ENCODE measurements around the gene DDX41.

DDX41 gene

DNA sequence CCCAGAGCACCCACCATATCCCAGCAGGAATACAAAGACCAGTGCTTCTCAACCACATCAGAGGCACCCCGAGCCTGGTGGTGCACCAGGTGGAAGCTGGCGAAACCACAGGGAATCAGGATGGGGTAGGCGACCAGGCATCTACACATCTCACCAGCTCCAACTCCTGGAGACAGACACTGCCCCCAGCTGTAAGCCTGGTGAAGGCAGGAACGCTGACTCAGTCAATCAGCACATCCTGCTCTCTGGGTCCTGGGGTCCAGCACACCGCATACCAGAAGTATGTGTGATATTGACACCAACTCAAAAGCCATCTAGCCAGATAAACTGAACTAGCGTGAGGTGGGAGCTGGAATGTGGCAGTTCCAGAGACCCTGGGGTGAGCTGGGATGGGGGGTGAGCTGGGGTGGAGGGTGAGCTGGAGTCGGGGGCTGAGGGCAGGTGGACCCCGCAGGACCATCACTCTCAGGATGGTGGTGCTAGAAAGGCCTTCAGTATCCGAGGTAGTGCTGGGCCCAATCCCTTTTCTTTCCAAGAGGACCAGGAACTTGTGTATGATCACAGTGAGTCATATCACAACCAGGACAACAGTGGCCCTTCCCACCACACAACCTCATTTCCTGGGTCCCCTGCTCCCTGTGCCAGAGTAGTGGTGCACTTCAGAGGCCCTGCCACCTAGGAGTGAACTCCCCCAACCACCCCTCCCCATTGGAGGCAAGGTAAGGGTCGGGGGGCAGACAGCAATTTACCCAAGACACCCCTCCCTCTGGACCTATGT lies 45.8 kb downstream of the DDX41 start:
- H3K27me3 ChIP-seq, result no peaks in the 10 kb centered on the region
- H3K4me1 ChIP-seq, result peaks cover 13% of the 10 kb centered on the region
- TF ChIP-seq, protein P1, sequence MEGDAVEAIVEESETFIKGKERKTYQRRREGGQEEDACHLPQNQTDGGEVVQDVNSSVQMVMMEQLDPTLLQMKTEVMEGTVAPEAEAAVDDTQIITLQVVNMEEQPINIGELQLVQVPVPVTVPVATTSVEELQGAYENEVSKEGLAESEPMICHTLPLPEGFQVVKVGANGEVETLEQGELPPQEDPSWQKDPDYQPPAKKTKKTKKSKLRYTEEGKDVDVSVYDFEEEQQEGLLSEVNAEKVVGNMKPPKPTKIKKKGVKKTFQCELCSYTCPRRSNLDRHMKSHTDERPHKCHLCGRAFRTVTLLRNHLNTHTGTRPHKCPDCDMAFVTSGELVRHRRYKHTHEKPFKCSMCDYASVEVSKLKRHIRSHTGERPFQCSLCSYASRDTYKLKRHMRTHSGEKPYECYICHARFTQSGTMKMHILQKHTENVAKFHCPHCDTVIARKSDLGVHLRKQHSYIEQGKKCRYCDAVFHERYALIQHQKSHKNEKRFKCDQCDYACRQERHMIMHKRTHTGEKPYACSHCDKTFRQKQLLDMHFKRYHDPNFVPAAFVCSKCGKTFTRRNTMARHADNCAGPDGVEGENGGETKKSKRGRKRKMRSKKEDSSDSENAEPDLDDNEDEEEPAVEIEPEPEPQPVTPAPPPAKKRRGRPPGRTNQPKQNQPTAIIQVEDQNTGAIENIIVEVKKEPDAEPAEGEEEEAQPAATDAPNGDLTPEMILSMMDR (IDR thresholded peaks at IDR 0.05; ENCODE audit: low read depth, low read length), result no peak
- no peak for DNase-seq
- H3K9me3 ChIP-seq, result no peaks in the 10 kb centered on the region
- H3K4me3 ChIP-seq (ENCODE audit: low read depth, low read length), result no peak overlapping the region
- peaks cover 64% of the 10 kb centered on the region for H3K36me3 ChIP-seq

DNA sequence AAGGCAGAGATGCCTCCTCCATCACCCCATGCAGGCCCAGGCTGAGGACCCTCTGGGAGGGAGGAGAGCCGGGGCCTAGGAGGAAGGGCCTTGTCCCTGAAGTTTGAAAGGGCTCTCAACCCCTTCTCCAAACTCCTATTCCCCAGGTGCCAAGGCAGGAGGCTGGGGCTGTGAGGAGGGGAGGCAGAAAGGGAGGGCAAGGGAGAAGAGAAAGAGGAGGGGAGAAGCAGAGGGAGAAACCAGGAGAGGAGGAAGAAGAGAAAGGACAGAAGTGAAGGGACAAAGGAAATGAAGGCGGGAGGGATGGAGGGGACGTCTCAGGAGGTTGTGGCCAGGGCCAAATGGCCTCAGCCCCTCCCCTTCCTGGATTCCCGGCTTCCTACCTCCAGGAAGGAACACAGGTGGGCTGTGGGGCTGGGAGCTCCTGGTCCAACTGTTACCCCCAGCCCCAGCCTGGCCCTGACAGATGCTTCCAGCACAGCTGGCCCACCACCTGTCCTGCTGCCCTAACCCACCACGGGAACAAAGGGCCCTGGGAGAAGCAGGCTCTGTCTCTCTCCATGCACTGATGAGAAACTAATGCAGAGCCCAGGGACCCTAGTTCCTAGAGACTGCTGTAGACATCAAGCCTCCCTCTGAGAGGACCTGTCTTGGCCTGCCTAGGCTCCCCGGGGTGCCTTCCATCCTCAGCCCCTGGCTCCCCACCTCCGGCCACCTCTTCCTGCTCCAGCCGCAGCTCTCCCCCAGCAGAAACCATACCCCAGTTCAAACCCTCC lies 46.8 kb downstream of the DDX41 start:
- Histone ChIP-seq H3K4me1 (peaks cover 13% of the 10 kb centered on the region), H3K36me3 (peaks cover 73% of the 10 kb centered on the region), H3K9me3 (no peaks in the 10 kb centered on the region), H3K27me3 (no peaks in the 10 kb centered on the region), H3K4me3 (ENCODE audit: low read depth, low read length) (no peak overlapping the region)
- DNase-seq, result no peak
- TF ChIP-seq, protein P1 (IDR thresholded peaks at IDR 0.05; ENCODE audit: low read depth, low read length), result no peak

GRCh38 chr5:177468685-177469628 lies 47.8 kb downstream of the DDX41 start:
- TF ChIP-seq, protein P1 (IDR thresholded peaks at IDR 0.05; ENCODE audit: low read depth, low read length), result no peak
- H3K4me1 ChIP-seq, result peaks cover 13% of the 10 kb centered on the region
- no peak overlapping the region for H3K4me3 ChIP-seq (ENCODE audit: low read depth, low read length)
- H3K9me3 ChIP-seq, result no peaks in the 10 kb centered on the region
- H3K36me3 ChIP-seq, result peaks cover 77% of the 10 kb centered on the region
- no peak for DNase-seq
- H3K27me3 ChIP-seq, result no peaks in the 10 kb centered on the region

- Histone ChIP-seq H3K36me3 (peaks cover 82% of the 10 kb centered on the region), H3K4me3 (ENCODE audit: low read depth, low read length) (no peak overlapping the region), H3K27me3 (no peaks in the 10 kb centered on the region), H3K9me3 (no peaks in the 10 kb centered on the region), H3K4me1 (peaks cover 13% of the 10 kb centered on the region)
- no peak for DNase-seq
- TF ChIP-seq, protein P1 (IDR thresholded peaks at IDR 0.05; ENCODE audit: low read depth, low read length), result no peak
Observed at GRCh38 chr5:177468329-177468684, 48.5 kb downstream of the DDX41 start.

GRCh38 chr5:177467436-177467835 lies 49.3 kb downstream of the DDX41 start:
- Histone ChIP-seq H3K27me3 (no peaks in the 10 kb centered on the region), H3K9me3 (no peaks in the 10 kb centered on the region), H3K4me3 (ENCODE audit: low read depth, low read length) (no peak overlapping the region), H3K4me1 (peaks cover 13% of the 10 kb centered on the region), H3K36me3 (peaks cover 79% of the 10 kb centered on the region)
- TF ChIP-seq, protein P1 (IDR thresholded peaks at IDR 0.05; ENCODE audit: low read depth, low read length), result no peak
- DNase-seq, result no peak
